HG03520 (cell line): ENCODE measurements around the gene PTGS1.

ENCODE experiments used
- ATAC-seq: cut with Tn5 transposase; IDR thresholded peaks from one replicate; pipeline ENCODE4 v1.9.1; 2021; ENCODE audit warnings: mild to moderate bottlenecking, moderate library complexity; ENCODE audit not compliant: unreplicated experiment

Gene PTGS1

DNA sequence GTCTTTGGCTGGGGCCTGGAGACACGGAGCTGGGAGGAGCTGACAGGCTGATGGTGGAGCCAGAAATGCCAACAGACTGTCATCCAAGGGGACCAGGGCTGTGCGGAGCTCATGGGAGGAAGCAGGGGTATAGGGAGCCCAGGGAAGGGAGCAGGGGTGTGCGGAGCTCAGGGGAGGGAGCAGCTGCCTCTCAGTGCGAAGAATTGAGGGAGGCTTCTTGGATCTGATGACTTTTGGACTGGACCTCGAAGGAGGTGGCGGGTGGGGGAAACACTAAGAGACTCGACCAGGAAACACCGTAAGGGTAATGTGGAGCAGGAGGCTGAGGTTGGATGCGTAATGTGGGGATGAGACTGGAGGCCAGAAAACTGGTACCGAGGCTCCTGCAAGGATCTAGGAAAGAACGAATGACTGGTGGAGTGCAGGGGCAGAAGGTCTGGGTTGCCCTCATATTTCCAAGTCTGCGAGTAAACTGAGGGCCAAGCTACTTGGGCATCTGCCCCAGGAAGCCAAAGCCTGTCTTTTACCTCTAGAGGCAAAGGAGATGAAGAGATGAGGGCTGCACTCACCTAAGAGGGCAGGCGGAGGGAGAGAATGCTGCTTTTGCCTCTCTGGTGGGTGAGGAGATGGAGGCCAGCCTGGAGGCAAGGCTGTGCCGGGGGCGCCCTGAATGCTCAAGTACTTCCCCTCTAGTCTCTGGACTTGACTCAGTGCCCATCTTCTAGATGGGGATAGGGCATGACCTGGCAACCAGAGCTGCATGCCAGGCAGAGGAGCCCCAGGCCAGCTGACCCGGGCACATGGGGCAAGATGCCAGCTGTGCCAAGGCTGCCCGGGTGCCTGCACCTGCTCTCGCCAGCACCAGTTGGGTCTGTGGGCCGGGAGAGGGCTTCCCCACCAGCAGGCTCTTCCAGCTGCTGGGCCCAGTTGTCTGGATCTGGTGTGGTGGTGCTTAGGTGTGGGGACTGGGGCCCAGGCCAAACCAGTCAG, 2.3 kb downstream of the PTGS1 start:
- no peak for ATAC-seq

DNA sequence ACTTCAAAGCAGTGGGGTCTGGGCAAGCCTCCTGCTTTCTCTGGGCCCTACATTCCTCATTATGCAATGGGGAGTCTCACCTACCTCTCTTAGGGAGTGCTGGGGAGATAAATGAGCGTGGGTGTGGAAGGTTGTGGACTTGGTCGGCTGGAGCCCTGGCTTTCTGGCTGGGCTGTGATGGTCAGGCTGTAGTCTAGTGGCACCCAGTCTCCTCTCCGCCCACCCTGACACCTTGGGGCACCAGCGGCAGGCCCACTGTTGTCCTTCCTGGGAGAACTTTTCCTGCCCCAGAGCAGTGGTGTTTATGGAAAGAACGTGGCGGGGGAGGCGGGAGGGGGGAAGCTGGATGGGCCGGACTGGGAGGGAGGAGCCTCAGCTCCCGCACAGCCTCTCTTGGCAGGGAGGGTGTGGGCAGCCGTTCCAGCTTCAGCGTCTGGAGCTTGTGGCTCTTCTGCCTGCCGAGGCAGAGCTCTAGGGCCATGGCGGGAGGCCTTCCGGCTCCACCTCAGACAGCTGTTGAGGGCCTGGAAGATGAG, 4.1 kb downstream of the PTGS1 start:
- ATAC-seq = no peak

DNA sequence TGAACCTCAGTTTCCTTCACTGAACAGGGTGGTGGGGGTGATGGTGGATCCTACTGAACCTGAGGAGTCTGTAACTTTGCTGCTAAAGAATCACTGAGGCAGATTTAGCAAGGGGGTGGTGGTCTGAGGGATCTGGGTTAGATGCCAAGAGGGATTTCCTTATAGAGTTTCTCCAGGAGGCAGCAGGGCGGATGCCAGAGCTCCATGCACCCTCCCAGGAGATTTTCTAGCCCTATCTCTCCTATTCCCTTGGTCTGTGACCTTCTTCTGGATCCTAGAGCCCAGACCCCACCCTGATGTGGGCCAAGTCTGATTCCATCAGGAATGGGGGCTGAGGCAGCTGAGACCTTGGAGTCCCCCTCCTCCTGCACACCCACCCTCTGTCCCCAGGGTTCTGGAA, 6.0 kb downstream of the PTGS1 start:
- no peak for ATAC-seq

DNA sequence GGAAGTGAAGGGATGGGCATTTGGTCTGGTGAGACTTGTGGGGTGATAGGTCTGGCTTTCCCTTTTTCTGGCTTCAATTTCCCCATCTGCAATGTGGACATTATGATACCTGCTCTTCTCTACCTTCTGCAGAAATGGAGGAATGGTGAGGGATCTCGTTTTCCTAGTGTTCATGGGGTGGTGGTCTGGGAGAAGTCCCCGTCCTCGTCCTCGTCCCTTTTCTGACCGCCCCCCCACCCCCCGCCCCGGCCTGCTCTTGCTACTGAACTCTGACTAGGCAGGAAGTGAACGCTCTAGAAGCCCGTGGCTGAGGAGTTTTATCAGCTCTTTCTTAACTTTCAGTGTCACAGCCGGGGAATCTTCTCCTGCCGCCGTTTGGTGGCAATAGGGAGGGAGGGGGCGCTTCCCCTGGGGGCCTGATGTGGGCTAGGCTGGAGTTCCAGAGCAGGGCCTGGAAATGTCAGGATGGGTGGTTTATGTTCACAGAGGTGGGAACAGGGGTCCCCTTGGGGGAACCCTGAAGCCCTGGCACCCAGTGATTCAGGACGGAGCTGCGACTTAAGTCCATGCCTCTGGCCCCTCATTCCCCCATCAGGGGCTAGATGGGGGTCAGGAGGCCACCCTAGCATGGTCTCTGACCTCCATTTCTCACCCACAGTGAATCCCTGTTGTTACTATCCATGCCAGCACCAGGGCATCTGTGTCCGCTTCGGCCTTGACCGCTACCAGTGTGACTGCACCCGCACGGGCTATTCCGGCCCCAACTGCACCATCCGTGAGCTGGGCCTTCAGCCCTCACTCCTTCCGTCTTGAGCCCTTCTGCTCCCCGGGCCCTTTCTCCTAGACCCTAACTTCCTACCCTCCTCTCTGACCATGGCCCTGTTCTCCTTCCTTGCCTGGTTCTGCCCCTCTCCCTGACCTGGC, 6.7 kb downstream of the PTGS1 start:
- ATAC-seq = no peak

DNA sequence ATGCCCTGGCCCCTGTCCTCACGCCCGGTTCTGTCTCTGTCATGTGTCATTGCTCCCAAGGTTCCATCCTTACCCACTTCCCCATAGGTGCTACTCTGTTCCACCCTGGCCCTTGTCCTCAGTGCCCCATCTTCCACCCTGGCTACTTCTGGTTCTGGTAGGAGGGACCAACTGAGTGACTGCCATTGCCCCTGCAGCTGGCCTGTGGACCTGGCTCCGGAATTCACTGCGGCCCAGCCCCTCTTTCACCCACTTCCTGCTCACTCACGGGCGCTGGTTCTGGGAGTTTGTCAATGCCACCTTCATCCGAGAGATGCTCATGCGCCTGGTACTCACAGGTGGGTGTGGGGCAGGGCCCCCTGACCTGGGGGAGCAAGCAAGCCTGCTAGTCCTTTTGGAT, 7.4 kb downstream of the PTGS1 start:
- no peak for ATAC-seq

DNA sequence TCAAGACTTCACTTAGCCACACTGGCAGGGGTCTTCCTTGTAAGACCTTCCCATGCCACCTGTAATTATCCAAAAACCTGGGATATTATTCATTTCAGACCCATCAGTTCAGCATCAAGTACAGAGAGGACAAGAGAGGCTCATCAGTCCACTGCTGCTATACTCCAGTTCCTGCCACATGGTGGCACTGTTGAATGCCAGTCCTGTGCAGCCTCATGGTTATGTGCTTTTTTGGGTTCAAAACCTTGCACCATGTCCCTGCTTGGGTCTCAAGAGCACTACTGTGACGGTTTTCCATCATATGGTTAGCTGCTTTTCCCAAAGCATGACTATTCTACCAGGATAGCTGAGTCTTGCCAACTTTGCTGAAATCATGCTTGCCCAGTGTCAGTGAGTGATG, 8.5 kb downstream of the PTGS1 start:
- no peak for ATAC-seq

DNA sequence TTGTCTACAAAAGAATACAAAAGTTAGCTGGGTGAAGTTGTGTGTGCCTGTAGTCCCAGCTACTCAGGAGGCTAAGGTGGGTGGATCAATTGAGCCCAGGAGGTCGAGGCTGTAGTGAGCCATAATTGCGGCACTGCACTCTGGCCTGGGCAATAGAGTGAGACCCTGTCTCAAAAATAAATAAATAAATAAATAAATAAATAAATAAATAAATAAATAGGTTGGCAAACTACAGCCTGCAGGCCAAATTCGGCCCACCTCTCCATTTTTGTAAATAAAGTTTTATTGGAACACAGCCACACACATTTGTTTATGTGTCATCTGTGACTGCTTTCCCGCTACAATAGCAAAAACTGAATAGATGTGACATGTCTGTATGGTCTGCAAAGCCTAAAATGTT, 9.5 kb downstream of the PTGS1 start:
- ATAC-seq = no peak

DNA sequence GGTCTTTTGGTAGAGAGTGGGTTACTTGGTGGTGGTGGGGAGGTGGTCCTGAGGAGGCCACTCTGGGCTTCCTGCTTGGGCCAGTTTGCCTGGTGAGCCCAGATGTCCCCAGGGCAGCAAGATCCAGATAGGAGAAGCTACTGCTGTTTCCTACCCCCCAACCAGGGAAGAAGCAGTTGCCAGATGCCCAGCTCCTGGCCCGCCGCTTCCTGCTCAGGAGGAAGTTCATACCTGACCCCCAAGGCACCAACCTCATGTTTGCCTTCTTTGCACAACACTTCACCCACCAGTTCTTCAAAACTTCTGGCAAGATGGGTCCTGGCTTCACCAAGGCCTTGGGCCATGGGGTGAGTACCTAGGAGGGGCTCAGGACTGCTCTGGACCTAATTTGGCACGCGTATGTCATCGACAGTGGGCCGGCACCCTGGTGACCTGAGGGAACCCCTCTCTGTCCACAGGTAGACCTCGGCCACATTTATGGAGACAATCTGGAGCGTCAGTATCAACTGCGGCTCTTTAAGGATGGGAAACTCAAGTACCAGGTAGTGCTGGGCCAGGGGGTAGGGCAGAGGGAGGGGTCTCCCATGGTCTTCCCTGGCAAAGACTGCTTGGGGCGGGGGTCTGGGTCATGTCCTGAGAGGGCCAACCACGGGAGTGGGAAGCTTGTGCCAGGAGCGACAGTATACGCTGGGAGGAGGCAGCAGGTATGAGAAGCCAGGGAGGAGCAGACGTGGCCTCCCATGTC, 10.6 kb downstream of the PTGS1 start:
- ATAC-seq = no peak

DNA sequence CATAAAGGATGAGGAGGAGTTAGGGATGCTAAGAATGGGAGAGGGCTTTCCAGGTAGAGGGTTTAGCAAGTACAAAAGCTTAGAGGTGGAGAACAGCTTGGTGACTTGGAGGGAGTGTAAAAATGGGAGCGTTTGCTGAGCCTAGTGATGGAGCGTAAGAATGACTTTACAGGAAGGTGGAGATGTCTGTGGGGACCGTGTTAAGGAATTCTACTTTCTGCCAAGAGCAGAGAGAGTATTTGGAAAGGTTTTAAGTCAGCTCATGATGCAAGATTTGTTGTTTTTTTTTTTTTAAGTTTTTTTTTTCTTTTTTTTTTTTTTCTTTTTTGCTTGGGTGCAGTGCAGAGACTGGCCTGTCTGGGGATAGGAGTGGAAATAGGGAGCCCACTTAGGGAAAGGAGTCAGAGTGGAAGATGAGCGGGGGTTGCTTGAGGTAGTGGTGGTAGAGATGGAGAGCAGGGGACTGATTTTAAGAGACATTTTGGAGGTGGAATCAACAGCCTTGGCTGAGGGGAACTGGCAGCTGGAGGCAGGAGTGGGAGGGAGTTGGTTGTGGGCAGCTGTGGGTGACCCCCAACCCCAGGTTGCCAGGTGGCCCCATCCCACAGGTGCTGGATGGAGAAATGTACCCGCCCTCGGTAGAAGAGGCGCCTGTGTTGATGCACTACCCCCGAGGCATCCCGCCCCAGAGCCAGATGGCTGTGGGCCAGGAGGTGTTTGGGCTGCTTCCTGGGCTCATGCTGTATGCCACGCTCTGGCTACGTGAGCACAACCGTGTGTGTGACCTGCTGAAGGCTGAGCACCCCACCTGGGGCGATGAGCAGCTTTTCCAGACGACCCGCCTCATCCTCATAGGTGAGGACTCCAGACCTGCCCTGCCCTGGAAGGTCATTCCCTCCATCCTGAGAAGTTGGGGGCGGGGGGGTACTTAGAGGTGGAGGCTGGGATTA, 12.4 kb downstream of the PTGS1 start:
- no peak for ATAC-seq

DNA sequence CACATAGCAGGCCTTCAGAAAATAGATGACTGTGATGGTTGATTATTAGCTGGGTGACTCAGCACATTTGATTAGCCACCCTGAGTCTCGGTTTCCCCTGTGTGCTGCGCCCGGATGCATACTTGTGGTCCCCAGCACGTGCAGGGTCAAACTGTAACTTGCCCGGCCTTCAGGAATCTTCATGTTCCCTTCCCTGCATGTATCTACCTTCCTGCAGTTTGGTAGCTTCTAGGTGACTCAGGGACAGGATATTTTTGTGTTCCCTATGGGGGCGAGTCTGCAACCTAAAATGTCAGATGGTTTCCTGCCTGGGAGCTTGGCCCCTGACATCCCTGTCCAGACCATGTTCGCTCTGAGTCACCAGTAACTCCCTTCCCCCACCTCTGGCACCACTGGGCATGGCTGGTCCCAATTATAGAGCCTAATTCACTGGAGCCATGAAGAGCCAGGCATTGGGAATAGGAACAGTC, 13.2 kb downstream of the PTGS1 start:
- no peak for ATAC-seq

DNA sequence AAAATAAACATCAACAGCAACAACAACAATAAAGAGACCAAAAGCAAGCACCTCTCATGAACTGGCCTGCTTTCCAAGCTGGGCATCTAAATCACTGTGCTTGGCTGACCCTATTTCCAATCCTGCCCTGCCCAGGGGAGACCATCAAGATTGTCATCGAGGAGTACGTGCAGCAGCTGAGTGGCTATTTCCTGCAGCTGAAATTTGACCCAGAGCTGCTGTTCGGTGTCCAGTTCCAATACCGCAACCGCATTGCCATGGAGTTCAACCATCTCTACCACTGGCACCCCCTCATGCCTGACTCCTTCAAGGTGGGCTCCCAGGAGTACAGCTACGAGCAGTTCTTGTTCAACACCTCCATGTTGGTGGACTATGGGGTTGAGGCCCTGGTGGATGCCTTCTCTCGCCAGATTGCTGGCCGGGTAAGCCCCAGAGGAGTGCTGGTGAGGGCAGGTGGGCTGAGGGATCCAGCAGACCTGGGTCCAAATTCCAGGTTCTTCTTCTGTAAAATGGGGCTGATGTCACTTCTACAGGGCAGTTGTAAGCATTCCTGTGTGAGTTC, 15.6 kb downstream of the PTGS1 start:
- ATAC-seq = no peak

DNA sequence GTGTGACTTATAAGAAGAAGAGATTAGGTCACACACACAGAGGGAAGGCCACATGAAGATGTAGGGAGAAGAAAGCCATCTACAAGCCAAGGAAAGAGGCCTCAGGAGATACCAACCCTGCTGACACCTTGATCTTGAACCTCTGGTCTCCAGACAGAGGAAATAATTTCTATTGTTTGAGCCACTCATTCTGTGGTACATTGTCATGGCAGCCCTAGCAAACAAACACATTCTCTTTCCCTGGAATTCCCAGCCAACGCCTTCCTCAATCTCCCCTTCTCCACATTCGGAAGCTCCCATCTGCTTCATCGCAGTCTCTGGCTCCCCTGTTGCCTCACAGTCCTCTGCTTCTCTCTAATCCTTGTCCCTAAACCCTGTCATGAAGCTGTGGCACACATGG, 16.7 kb downstream of the PTGS1 start:
- no peak for ATAC-seq

DNA sequence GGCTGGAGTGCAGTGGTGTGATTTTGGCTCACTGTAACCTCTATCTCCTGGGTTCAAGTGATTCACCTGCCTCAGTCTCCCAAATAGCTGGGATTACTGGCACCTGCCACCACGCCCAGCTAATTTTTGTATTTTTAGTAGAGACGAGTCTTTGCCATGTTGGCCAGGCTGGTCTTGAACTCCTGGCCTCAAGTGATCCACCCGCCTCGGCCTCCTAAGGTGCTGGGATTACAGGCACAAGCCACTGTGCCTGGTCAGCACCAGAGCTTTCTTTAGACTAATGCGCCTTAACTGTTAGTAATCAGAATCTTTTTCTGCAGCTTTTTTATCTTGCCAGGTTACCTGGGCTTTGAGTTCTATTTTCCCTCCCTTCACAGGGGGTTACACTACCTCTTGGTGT, 18.4 kb downstream of the PTGS1 start:
- no peak for ATAC-seq

DNA sequence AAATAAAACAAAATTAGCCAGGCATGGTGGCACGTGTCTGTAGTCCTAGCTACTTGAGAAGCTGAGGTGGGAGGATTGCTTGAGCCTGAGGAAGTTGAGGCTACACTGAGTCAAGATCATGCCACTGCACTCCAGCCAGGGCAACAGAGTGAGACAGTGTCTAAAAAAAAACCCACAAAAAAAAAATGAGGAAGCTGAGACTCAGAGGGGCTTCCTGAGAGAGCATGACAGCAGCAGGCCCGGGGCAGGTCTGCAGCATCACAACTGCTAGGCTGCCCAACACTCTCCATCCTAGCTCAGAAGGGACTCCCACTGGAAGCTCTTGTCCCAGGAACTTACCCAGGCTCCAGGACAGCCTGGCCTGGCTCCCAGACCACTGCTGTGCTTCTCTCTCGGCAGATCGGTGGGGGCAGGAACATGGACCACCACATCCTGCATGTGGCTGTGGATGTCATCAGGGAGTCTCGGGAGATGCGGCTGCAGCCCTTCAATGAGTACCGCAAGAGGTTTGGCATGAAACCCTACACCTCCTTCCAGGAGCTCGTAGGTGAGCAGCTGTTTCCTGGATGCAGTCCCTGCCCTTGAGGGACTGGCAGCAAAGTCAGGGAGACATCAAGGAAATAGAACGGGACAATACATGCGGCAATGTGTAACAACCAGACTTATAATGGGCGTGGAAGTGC, 19.1 kb downstream of the PTGS1 start:
- ATAC-seq = no peak

DNA sequence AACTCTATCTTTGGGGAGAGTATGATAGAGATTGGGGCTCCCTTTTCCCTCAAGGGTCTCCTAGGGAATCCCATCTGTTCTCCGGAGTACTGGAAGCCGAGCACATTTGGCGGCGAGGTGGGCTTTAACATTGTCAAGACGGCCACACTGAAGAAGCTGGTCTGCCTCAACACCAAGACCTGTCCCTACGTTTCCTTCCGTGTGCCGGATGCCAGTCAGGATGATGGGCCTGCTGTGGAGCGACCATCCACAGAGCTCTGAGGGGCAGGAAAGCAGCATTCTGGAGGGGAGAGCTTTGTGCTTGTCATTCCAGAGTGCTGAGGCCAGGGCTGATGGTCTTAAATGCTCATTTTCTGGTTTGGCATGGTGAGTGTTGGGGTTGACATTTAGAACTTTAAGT, 21.5 kb downstream of the PTGS1 start:
- no peak for ATAC-seq

DNA sequence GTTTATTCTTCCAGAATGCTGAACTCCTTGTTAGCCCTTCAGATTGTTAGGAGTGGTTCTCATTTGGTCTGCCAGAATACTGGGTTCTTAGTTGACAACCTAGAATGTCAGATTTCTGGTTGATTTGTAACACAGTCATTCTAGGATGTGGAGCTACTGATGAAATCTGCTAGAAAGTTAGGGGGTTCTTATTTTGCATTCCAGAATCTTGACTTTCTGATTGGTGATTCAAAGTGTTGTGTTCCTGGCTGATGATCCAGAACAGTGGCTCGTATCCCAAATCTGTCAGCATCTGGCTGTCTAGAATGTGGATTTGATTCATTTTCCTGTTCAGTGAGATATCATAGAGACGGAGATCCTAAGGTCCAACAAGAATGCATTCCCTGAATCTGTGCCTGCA, 21.9 kb downstream of the PTGS1 start:
- ATAC-seq = no peak

DNA sequence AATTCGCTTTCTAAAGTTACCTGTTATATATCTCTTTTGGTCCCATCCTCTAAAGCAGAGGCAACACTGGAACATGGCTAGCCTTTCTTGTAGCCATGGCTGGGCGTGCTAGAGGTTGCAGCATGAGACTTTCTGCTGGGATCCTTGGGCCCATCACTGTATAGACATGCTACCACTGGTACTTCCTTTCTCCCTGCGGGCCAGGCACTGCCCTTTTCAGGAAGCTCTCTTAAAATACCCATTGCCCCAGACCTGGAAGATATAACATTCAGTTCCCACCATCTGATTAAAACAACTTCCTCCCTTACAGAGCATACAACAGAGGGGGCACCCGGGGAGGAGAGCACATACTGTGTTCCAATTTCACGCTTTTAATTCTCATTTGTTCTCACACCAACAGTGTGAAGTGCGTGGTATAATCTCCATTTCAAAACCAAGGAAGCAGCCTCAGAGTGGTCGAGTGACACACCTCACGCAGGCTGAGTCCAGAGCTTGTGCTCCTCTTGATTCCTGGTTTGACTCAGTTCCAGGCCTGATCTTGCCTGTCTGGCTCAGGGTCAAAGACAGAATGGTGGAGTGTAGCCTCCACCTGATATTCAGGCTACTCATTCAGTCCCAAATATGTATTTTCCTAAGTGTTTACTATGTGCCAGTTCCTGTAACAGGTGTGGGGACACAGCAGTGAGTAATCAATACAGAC, 22.6 kb downstream of the PTGS1 start:
- ATAC-seq = no peak
